ENCODE results near the gene SLC17A3.

SLC17A3 gene, protein sequence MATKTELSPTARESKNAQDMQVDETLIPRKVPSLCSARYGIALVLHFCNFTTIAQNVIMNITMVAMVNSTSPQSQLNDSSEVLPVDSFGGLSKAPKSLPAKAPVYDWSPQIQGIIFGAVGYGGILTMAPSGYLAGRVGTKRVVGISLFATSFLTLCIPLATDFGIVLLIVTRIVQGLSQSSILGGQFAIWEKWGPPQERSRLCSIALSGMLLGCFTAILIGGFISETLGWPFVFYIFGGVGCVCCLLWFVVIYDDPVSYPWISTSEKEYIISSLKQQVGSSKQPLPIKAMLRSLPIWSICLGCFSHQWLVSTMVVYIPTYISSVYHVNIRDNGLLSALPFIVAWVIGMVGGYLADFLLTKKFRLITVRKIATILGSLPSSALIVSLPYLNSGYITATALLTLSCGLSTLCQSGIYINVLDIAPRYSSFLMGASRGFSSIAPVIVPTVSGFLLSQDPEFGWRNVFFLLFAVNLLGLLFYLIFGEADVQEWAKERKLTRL

DNA sequence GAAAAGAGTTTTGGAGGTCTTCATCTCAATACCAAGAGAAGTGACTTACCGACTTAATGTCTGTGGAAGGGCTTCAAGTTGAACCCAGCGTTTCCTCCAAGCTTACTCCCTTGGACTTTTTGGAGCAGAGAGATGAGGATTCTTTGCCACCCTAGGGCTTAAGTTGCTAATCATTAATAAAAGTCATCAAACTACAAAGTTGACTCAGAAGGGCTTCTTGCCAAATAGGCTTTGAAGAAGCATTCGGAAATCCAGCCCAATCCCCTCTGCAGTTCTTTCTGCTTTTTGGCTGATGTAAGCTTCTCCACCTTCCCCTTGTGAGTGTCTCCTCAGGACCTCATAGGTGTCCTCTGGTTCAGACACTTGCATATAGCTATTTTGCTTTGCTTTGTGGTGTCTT lies at the start of gene SLC17A3:
Gene SLC17A3, minus strand, starts transcription at position 126 of the 400 bp plus-strand sequence. CDS start 5,856 bp downstream, outside the sequence.
- DNase-seq (ENCODE audit: low read depth in 2 of 3, low spot score in 2 of 3) = no peak

DNA sequence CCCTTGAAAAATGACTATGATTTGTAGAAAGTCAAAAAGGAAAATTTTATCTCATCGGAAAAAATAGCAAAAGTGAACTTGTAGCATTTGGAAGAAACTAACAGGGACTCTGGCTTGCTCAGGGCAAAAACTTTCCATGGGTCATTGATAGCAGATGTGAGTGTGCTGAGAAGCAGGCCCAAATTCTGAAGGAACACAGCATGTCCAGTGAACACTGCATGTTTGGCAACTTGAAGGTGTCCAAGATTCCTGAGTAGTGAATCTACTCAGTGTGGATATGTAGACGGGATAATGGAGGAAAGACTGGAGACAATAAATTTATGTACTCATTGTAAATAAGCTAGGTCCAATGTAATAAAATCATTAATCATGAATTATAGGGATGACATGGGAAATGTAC lies 48.3 kb upstream of the SLC17A3 start:
- no peak for DNase-seq (ENCODE audit: low read depth in 2 of 3, low spot score in 2 of 3)

DNA sequence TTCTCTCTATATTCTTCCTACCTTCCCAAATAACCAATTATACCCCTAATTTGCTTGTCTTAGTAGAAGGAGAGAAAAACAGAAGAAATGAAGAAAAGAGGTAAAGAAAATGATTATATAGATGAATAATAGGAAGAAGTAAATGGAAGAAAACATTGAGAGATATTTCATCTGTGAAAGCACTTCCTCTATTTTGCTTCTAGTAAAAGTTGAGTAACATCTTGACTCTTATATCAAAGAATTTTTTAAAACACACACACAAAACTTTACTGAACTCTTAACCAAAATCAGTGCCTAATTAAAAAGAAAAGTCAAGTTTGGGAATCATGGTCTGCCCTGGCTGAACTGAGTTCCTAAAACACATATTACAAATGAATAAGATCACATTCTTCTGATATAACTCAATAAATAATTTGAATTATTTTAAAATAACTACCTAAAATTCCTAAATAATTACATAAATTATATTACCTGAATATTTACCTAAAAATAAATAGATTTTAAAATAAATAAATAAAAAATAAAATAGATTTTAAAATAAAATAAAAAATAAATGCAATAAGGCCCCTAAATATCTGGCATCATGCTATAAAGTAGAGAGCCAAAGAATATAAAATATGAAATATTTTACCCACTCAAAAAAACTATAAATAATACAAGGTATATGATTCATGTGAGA lies 47.6 kb upstream of the SLC17A3 start:
- no peak for DNase-seq (ENCODE audit: low read depth in 2 of 3, low spot score in 2 of 3)

DNA sequence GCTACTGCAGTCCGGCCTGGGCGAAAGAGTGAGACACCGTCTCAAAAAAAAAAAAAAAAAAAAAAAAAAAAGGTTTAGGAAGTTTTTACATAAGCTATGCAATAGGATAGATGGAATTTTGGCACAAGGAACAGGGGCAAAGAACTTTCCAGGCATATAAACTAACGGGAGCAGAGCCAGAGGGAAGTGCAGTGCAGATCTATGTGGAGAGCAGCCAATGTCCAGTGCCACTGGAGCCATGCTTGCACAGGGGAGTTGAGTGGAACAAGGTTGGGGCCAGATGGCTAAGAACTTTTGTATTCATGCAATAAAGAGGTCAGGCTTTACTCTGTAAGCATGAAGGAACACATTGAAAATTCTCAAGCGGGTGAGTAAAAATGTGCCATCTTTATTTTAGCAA lies 45.6 kb upstream of the SLC17A3 start:
- no peak for DNase-seq (ENCODE audit: low read depth in 2 of 3, low spot score in 2 of 3)

DNA sequence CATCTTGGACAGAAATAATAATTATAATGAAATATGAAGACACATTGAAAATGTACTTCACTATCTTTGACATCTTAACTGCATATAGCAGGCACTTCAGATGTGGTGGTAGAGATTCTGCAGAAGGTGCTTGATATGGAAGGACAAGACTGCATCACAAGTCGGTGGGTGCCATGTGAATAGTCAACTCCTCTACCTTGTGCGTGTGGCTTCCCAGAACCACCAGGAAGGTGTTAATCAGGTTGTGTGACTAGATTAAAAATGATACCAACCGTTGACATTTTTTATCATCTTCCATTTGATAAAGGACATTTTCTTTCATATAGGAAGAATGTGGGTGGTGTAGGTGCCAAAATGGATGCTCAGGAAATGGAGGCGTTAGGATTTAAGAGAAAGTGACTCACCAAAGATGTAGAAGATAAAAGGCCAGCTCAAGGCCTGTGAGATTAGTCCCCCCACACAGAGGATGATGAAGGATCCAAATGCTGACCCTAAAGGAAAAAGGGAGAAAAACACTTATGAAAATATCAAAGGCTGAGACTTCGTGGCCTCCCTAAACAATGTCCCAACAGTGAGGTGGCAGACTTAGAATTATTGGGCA lies 44.1 kb upstream of the SLC17A3 start:
- no peak for DNase-seq (ENCODE audit: low read depth in 2 of 3, low spot score in 2 of 3)

- no peak for DNase-seq (ENCODE audit: low read depth in 2 of 3, low spot score in 2 of 3)
Measured at GRCh38 chr6:25916789-25917490, 42.9 kb upstream of the SLC17A3 start.

- no peak for DNase-seq (ENCODE audit: low read depth in 2 of 3, low spot score in 2 of 3)
Measured at GRCh38 chr6:25916330-25916729, 42.3 kb upstream of the SLC17A3 start.

GRCh38 chr6:25913741-25914140 lies 39.7 kb upstream of the SLC17A3 start:
- DNase-seq (ENCODE audit: low read depth in 2 of 3, low spot score in 2 of 3) = no peak

DNA sequence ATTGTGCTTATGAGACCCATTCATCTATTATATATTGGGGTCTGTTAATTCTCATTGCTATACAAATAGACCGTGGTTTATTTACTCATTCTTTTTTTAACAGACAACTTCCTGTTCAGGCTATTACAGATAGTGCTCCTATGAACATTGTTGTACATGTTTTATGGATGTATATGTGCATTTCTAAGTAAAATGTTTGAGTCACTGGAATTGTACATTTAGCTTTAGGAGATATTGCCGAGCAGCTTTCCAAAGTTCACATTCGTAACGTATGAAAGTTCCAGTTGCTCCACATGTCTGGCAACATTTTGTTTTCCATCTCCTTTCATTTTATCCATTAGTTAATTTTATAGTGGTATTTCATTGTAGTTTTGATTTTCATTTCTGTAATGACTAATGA lies 37.3 kb upstream of the SLC17A3 start:
- no peak for DNase-seq (ENCODE audit: low read depth in 2 of 3, low spot score in 2 of 3)

GRCh38 chr6:25907475-25908014 lies 33.5 kb upstream of the SLC17A3 start:
- no peak for DNase-seq (ENCODE audit: low read depth in 2 of 3, low spot score in 2 of 3)

DNA sequence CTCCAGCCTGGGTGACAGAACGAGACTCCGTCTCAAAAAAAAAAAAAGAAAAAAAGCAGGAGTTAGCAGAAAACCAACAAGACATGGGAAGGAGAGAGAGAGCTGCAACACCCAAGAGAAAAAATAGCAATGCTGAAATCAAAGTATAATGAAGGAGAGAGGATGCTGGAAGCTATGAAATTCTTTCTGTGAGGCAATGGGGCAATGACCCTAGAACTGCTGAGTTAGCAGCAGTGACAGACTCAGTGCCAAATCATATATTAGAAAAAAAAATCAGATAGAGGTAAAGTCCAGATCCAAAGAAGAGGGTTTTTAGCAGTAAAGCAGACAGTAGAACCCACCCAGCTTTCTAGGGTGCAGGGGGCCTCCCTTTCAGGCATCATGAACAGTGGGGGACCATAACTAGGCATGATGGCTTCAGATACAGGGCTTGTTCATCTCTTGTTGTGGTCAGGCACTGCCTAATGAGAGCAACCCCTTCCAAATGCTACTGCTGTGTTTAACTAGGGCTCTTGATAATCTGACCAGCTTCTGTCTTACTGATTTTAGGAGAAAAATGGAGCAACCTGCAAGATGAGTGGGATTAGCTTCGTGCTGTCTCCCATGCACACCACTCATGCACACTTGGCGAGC lies 29.5 kb upstream of the SLC17A3 start:
- no peak for DNase-seq (ENCODE audit: low read depth in 2 of 3, low spot score in 2 of 3)

DNA sequence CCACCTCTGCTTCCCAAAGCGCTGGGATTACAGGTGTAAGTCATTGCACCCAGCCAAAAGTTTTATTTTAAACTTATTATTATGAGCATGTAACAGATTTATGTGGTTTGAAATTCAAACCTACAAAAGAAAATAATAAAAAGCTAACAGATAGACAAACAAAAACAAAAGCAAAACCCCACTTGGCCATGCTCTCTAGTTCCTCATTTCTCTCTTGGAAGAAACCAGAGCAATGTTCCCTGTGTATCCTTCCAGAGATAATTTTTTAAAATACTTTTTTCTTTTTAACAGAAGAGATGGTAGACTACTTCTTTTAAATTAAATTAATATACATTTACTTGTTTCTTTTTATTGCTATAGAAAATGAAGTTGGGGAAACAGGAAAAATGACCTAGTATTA lies 28.0 kb upstream of the SLC17A3 start:
- no peak for DNase-seq (ENCODE audit: low read depth in 2 of 3, low spot score in 2 of 3)

- DNase-seq (ENCODE audit: low read depth in 2 of 3, low spot score in 2 of 3) = no peak
Measured at GRCh38 chr6:25900843-25901242, 26.8 kb upstream of the SLC17A3 start.

DNA sequence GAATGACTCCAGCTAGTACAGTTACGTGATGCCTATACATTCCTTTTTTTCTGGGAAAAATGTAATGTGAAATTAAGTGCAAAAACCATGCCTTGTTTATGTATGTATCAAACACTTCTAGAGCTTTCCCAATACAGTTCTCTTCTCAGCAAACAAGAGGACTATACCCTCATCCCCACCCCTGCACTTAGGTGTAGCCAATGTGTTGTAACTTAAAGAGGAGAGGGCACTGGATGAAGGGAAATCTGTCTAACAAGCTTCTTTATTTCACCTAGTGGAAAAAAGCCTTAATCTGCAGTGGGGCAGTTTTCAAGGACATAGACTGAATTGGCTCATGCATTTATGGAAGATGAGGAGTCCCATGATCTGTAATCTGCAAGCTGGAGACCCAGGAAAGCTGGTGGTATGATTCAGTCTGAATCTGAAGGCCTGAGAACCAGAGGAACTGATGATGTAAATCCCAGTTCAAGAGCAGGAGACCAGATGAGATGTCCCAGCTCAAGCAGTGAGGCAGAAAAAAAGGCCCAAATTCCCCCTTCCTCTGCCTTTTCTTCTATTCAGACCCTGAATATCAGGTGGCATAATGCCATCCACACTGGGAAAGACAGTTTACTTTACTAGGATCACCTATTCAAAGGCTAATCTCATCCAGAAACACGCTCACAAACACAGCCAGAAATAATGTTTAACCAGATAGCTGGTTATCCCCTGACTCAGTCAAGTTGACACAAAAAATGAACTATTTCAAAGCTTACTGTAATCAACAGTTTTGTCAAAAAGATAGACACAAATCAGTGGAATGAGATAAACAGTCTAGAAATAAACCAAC lies 25.8 kb upstream of the SLC17A3 start:
- DNase-seq (ENCODE audit: low read depth in 2 of 3, low spot score in 2 of 3) = no peak

- DNase-seq (ENCODE audit: low read depth in 2 of 3, low spot score in 2 of 3) = no peak
Measured at GRCh38 chr6:25899123-25899522, 25.1 kb upstream of the SLC17A3 start.

DNA sequence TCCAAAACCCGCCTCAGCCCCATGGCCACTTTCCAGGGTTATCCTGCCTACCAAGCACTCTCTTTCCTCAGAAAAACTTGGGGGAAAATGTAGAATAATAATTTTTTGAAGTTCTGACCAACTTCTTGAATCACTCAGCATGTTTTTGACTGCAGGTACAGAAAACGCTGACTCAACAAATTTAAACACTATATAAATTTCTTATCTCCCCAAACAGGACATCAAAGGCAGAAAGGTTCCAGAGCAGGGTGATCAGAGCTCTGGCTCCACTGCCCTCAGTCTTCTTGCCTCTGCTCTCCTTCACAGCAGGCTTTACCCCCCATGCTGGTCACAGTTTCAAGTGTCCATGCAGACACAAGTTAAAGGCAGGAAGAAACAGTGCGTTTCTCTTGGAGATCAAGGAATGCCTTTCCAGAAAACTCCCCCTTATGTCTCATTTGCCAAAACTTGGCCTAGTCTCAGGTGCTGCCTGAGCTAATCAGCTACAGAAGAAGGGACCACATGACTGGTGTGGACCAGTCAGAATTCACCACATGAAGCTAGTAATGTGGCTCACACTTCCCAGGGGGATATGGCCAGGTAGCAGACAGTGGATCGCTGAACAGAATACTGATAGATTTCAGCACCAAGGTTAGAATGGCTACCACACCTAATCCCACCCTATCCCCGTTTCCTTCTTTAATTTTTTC lies 24.4 kb upstream of the SLC17A3 start:
- no peak for DNase-seq (ENCODE audit: low read depth in 2 of 3, low spot score in 2 of 3)

DNA sequence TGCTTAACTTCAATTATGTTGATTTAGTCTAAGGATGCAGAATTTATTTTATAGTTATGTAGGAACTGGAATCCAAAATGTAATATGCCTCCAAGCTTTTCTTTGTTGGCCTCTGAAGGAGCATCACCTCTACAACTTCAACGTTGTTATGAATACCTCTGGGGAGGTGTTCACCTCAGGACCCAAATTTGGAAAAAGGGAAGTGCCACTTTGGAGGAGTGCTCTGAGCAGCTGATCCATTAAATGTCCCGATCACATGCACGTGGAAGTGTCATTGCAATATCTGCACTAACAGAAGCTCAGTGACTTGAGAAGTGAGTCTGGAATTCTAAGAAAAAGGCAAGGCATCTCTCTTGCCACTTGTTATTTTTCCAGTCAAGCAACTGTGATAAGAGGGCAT lies 22.2 kb upstream of the SLC17A3 start:
- no peak for DNase-seq (ENCODE audit: low read depth in 2 of 3, low spot score in 2 of 3)

DNA sequence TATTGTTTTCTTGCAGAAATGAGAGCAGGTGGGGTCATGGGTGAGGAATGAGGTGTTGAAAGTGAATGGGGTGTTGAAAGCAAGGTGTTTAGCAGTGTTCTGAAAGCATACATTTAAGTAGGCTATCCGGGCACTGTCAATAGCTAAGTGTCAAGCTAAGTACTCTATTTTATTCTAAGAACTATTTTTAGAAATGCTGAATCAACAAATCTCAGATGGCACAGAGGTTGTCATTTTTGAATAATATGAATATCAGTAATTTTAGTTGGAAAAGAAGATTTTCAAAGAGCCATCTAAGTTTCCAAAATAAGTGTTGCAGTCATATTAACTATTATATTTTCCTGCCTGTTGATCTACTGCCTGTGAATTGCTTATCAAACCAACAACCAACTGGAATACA lies 21.7 kb upstream of the SLC17A3 start:
- no peak for DNase-seq (ENCODE audit: low read depth in 2 of 3, low spot score in 2 of 3)

GRCh38 chr6:25893778-25894177 lies 19.7 kb upstream of the SLC17A3 start:
- DNase-seq (ENCODE audit: low read depth in 2 of 3, low spot score in 2 of 3) = no peak

Measured in activated CD8-positive, alpha-beta memory T cell treated with anti-CD3 and anti-CD28 coated beads for 48 hours (primary cell).